Measurements from ENCODE around the gene SLC36A1. TPM values are rescaled to one million over a fixed set of nuclear protein-coding genes. Genes with fewer than 3 reads are reported as not detected.
"Not testable (repeated sequence)": the region's sequence is repeated elsewhere in the genome, so short reads cannot be mapped to it uniquely, and the experiment has no call there.

The SLC36A1 gene
- total RNA-seq, 1 donor from 2014 or later: 19.9 TPM

- TF ChIP-seq, protein P1, sequence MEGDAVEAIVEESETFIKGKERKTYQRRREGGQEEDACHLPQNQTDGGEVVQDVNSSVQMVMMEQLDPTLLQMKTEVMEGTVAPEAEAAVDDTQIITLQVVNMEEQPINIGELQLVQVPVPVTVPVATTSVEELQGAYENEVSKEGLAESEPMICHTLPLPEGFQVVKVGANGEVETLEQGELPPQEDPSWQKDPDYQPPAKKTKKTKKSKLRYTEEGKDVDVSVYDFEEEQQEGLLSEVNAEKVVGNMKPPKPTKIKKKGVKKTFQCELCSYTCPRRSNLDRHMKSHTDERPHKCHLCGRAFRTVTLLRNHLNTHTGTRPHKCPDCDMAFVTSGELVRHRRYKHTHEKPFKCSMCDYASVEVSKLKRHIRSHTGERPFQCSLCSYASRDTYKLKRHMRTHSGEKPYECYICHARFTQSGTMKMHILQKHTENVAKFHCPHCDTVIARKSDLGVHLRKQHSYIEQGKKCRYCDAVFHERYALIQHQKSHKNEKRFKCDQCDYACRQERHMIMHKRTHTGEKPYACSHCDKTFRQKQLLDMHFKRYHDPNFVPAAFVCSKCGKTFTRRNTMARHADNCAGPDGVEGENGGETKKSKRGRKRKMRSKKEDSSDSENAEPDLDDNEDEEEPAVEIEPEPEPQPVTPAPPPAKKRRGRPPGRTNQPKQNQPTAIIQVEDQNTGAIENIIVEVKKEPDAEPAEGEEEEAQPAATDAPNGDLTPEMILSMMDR (IDR thresholded peaks at IDR 0.05): no peak
- H3K27me3 ChIP-seq: no peaks in the 10 kb centered on the region
- H3K4me3 ChIP-seq: no peak overlapping the region
- no peaks in the 10 kb centered on the region for H3K4me1 ChIP-seq
- DNase-seq (ENCODE audit: low spot score in 2 of 2): no peak
- peaks cover 0 to 6% of the 10 kb centered on the region in 2 donors for H3K9me3 ChIP-seq
- intact Hi-C loops (cut with DNase I): no loop called here
- no peaks in the 10 kb centered on the region for H3K36me3 ChIP-seq
- H3K27ac ChIP-seq: no peak overlapping the region
These were observed 32.9 kb upstream of the SLC36A1 start for GRCh38 chr5:151414536-151414935.

DNA sequence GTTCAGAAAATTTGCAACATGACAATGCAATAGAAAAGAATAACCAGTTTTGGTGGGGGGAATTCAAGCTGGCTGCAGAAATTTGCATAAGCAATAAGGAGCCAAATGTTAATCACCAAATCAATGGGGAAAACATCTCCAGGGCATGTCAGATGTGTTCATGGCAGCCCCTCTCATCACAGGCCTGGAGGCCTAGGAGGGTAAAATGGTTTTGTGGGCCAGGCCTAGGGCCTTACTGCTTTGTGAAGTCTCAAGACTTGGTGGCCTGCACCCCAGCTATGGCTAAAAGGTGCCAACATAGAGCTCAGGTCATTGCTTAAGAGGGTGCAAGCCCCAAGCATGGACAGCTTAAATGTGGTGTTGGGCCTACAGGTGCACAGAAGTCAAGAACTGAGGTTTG, 29.7 kb upstream of the SLC36A1 start:
- H3K27me3 ChIP-seq: no peaks in the 10 kb centered on the region
- no peak overlapping the region for H3K27ac ChIP-seq
- peaks cover 0 to 6% of the 10 kb centered on the region in 2 donors for H3K9me3 ChIP-seq
- no peak overlapping the region for H3K4me3 ChIP-seq
- DNase-seq (ENCODE audit: low spot score in 2 of 2): no peak
- intact Hi-C loops (cut with DNase I): no loop called here
- TF ChIP-seq, protein P1 (IDR thresholded peaks at IDR 0.05): no peak
- no peaks in the 10 kb centered on the region for H3K4me1 ChIP-seq
- H3K36me3 ChIP-seq: no peaks in the 10 kb centered on the region

GRCh38 chr5:151420127-151420526, 27.3 kb upstream of the SLC36A1 start:
- Histone ChIP-seq H3K27ac (no peak overlapping the region), H3K4me3 (no peak overlapping the region), H3K4me1 (no peaks in the 10 kb centered on the region), H3K27me3 (no peaks in the 10 kb centered on the region), H3K9me3 (peaks cover 0 to 6% of the 10 kb centered on the region in 2 donors), H3K36me3 (no peaks in the 10 kb centered on the region)
- TF ChIP-seq, protein P1 (IDR thresholded peaks at IDR 0.05): no peak
- intact Hi-C loops (cut with DNase I): no loop called here
- no peak for DNase-seq (ENCODE audit: low spot score in 2 of 2)

GRCh38 chr5:151424892-151425523, 22.4 kb upstream of the SLC36A1 start:
- intact Hi-C loops (cut with DNase I): no loop called here
- Histone ChIP-seq H3K4me3 (no peak overlapping the region), H3K9me3 (no peaks in the 10 kb centered on the region), H3K4me1 (no peaks in the 10 kb centered on the region), H3K27me3 (no peaks in the 10 kb centered on the region), H3K36me3 (no peaks in the 10 kb centered on the region), H3K27ac (no peak overlapping the region)
- DNase-seq (ENCODE audit: low spot score in 2 of 2): no peak
- TF ChIP-seq, protein P1 (IDR thresholded peaks at IDR 0.05): no peak

DNA sequence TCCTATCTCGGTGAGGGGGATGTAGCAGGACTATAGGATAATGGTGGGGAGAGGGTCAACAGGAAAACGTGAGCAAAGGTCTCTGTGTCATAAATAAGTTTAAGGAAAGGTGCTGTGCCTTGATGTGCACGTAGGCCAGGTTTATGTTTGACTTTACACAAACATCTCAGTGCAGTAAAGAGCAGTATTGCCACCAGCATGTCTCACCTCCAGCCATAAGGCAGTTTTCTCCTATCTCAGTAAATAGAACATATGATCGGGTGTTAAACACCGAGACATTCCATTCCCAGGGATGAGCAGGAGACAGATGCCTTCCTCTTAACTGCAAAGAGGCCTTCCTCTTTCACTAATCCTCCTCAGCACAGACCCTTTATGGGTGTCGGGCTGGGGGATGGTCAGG, 21.1 kb upstream of the SLC36A1 start:
- H3K27me3 ChIP-seq; DNase-seq (ENCODE audit: low spot score in 2 of 2); H3K27ac ChIP-seq; H3K4me3 ChIP-seq; H3K4me1 ChIP-seq; H3K9me3 ChIP-seq; H3K36me3 ChIP-seq; intact Hi-C loops (cut with DNase I): not testable (repeated sequence)

GRCh38 chr5:151427258-151427657, 20.1 kb upstream of the SLC36A1 start:
- no peaks in the 10 kb centered on the region for H3K27me3 ChIP-seq
- H3K4me1 ChIP-seq: no peaks in the 10 kb centered on the region
- no peaks in the 10 kb centered on the region for H3K9me3 ChIP-seq
- no peaks in the 10 kb centered on the region for H3K36me3 ChIP-seq
- intact Hi-C loops (cut with DNase I): no loop called here
- H3K4me3 ChIP-seq: no peak overlapping the region
- TF ChIP-seq, protein P1 (IDR thresholded peaks at IDR 0.05): no peak
- DNase-seq (ENCODE audit: low spot score in 2 of 2): no peak
- H3K27ac ChIP-seq: no peak overlapping the region
